Transverse colon (tissue), 3 donors: ENCODE data around the gene TSPAN5.

Source experiments
- POLR2A ChIP-seq: fragments of 450-650 bp; IDR thresholded peaks from one replicate; pipeline ENCODE4 v1.6.1; 2016; ENCODE audit warnings: antibody characterized with exemption, mild to moderate bottlenecking, moderate library complexity
- TF ChIP-seq, protein P1 (sequence below), 5 experiments: fragments of 200-600 bp in 3 of 5; fragments of 450-650 bp in 2 of 5; sonication (generic) in 3 of 5; IDR thresholded peaks; 1 replicate in 2 of 5; 2 replicates in 3 of 5; pipeline ENCODE4 v1.5.1; 2016 to 2017; ENCODE audit warnings: antibody characterized with exemption in 5 of 5, inconsistent platforms in 3 of 5, mild to moderate bottlenecking in 2 of 5, moderate library complexity in 1 of 5

DNA sequence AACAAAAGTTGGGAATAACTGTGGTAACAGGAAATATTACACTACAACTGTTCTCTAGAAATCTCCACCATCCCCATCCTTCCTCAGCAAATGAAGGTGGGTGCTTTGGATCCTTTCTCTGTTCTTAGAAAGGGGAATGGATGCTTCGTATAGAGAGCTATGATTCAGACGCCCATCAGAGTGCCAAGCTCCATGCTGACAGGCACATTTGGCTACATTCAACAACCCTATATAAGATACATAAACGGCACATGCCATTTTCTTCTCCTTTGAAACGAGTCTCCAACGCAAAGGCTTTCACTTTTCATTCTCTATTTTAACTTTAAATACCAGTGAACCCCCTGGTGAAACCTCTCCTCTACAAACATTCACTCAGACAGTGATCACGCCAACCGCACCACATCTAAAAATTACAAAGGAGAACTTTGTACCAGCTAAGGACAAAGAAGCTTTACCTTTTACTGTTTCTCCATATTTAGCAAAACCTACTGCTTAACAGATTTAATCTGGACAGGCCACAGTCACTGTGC, 172.5 kb downstream of the TSPAN5 start:
- no peak for TF ChIP-seq POLR2A
- TF ChIP-seq, protein P1, sequence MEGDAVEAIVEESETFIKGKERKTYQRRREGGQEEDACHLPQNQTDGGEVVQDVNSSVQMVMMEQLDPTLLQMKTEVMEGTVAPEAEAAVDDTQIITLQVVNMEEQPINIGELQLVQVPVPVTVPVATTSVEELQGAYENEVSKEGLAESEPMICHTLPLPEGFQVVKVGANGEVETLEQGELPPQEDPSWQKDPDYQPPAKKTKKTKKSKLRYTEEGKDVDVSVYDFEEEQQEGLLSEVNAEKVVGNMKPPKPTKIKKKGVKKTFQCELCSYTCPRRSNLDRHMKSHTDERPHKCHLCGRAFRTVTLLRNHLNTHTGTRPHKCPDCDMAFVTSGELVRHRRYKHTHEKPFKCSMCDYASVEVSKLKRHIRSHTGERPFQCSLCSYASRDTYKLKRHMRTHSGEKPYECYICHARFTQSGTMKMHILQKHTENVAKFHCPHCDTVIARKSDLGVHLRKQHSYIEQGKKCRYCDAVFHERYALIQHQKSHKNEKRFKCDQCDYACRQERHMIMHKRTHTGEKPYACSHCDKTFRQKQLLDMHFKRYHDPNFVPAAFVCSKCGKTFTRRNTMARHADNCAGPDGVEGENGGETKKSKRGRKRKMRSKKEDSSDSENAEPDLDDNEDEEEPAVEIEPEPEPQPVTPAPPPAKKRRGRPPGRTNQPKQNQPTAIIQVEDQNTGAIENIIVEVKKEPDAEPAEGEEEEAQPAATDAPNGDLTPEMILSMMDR (IDR thresholded peaks at IDR 0.05): no peak
